Measurements from ENCODE around the gene TAF3. TPM values are rescaled to one million over a fixed set of nuclear protein-coding genes. Genes with fewer than 3 reads are reported as not detected.

The TAF3 gene
- total RNA-seq, 1 experiment from 2014 or later, result 5.5 TPM

GRCh38 chr10:7956508-7956907 is 138.2 kb downstream of the TAF3 start:
- no peak for ATAC-seq
- in situ Hi-C loops (cut with HindIII; ENCODE audit: low pct_unique_long_range_greater_than_20kb, low sequenced_read_pairs) (no loop called here), intact Hi-C loops (cut with micrococcal nuclease; ENCODE audit: unreplicated experiment) (no loop called here)
- Histone ChIP-seq H3K4me1 (ENCODE audit: control insufficient read depth, insufficient read depth, low read length) (no peaks in the 10 kb centered on the region), H3K9me3 (ENCODE audit: control insufficient read depth, insufficient read depth, low read depth, low read length) (no peaks in the 10 kb centered on the region), H3K27me3 (ENCODE audit: control insufficient read depth, insufficient read depth, low read length) (no peaks in the 10 kb centered on the region), H3K36me3 (ENCODE audit: control insufficient read depth, insufficient read depth, low read length) (no peaks in the 10 kb centered on the region), H3K27ac (ENCODE audit: low read length) (no peak overlapping the region), H3K4me3 (ENCODE audit: low read depth in 2 of 2, low read length in 2 of 2) (no peak overlapping the region)
- POLR2A ChIA-PET, result no interaction called here
- no TSS peak for BruUV-seq (replicated peaks)
- no peak for DNase-seq (ENCODE audit: low read depth, low spot score)
- TF ChIP-seq SIN3A (IDR thresholded peaks at IDR 0.05; ENCODE audit: borderline replicate concordance, insufficient read depth, low read depth, low read length), result no peak
- TF ChIP-seq POLR2AphosphoS5 (IDR thresholded peaks at IDR 0.05; ENCODE audit: low read depth, low read length), result no peak
- TF ChIP-seq TCF7L2 (IDR thresholded peaks at IDR 0.05; ENCODE audit: low read depth, low read length), result no peak
- no peak for TF ChIP-seq REST (IDR thresholded peaks at IDR 0.05; ENCODE audit: insufficient read depth in 1 of 2, low read depth in 2 of 2, low read length in 1 of 2)
- TF ChIP-seq CTCF (IDR thresholded peaks at IDR 0.05), result no peak
- CTCF ChIA-PET, result no interaction called here

- no peaks in the 10 kb centered on the region for H3K36me3 ChIP-seq (ENCODE audit: control insufficient read depth, insufficient read depth, low read length)
- POLR2A ChIA-PET, result no interaction called here
- CTCF ChIA-PET, result no interaction called here
Observed at GRCh38 chr10:7957591-7957990, 139.3 kb downstream of the TAF3 start.

More at GRCh38 chr10:7957591-7957990, 139.3 kb downstream of the TAF3 start:
- Histone ChIP-seq H3K4me1 (ENCODE audit: control insufficient read depth, insufficient read depth, low read length) (no peaks in the 10 kb centered on the region), H3K4me3 (ENCODE audit: low read depth in 2 of 2, low read length in 2 of 2) (no peak overlapping the region), H3K27ac (ENCODE audit: low read length) (no peak overlapping the region), H3K9me3 (ENCODE audit: control insufficient read depth, insufficient read depth, low read depth, low read length) (no peaks in the 10 kb centered on the region), H3K27me3 (ENCODE audit: control insufficient read depth, insufficient read depth, low read length) (no peaks in the 10 kb centered on the region)
- intact Hi-C loops (cut with micrococcal nuclease; ENCODE audit: unreplicated experiment), result no loop called here
- BruUV-seq (replicated peaks), result no TSS peak
- ATAC-seq (no peak), DNase-seq (ENCODE audit: low read depth, low spot score) (no peak)
- in situ Hi-C loops (cut with HindIII; ENCODE audit: low pct_unique_long_range_greater_than_20kb, low sequenced_read_pairs), result no loop called here
- TF ChIP-seq TCF7L2 (IDR thresholded peaks at IDR 0.05; ENCODE audit: low read depth, low read length), result no peak
- TF ChIP-seq CTCF (IDR thresholded peaks at IDR 0.05), result no peak
- no peak for TF ChIP-seq POLR2AphosphoS5 (IDR thresholded peaks at IDR 0.05; ENCODE audit: low read depth, low read length)
- TF ChIP-seq SIN3A (IDR thresholded peaks at IDR 0.05; ENCODE audit: borderline replicate concordance, insufficient read depth, low read depth, low read length), result no peak
- TF ChIP-seq REST (IDR thresholded peaks at IDR 0.05; ENCODE audit: insufficient read depth in 1 of 2, low read depth in 2 of 2, low read length in 1 of 2), result no peak

All from Panc1 (cell line).